GM06990 (cell line): ENCODE measurements around the gene CDH18.
"Not testable (repeated sequence)": the region's sequence is repeated elsewhere in the genome, so short reads cannot be mapped to it uniquely, and the experiment has no call there.

Source experiments
- DNase-seq: peaks from one replicate; pipeline ENCODE4 v3.0.0-alpha.2; 2011; ENCODE audit not compliant: insufficient read length; ENCODE audit errors: extremely low read depth
- H3K27me3 ChIP-seq: replicated peaks from 2 replicates; pipeline ENCODE4 v1.6.0; 2011; ENCODE audit warnings: low read length; ENCODE audit not compliant: control insufficient read depth, insufficient read depth
- H3K36me3 ChIP-seq: 2 replicates; pipeline ENCODE4 v1.5.1; 2011; ENCODE audit warnings: low read length; ENCODE audit not compliant: control insufficient read depth, insufficient read depth
- H3K4me3 ChIP-seq: replicated peaks from 2 replicates; pipeline ENCODE4 v1.5.1; 2011; ENCODE audit warnings: low read depth, mild to moderate bottlenecking, control low read depth, low read length
- CTCF ChIP-seq: IDR thresholded peaks from 2 replicates; pipeline ENCODE4 v1.5.1; 2011; ENCODE audit warnings: low read length, control low read depth, mild to moderate bottlenecking, inconsistent platforms; ENCODE audit not compliant: insufficient read depth, poor library complexity, severe bottlenecking

CDH18 gene

GRCh38 chr5:19837536-19838174 lies 150.3 kb downstream of the CDH18 start:
- Histone ChIP-seq H3K4me3 (no peak overlapping the region), H3K36me3 (no peaks in the 10 kb centered on the region), H3K27me3 (no peaks in the 10 kb centered on the region)
- no peak for DNase-seq
- no peak for TF ChIP-seq CTCF

GRCh38 chr5:19835442-19835841 lies 152.6 kb downstream of the CDH18 start:
- no peak for TF ChIP-seq CTCF
- Histone ChIP-seq H3K36me3 (no peaks in the 10 kb centered on the region), H3K4me3 (no peak overlapping the region), H3K27me3 (no peaks in the 10 kb centered on the region)
- no peak for DNase-seq

GRCh38 chr5:19812720-19813119 lies 175.3 kb downstream of the CDH18 start:
- H3K36me3 ChIP-seq, H3K27me3 ChIP-seq, H3K4me3 ChIP-seq, DNase-seq: not testable (repeated sequence)

- TF ChIP-seq CTCF = no peak
- Histone ChIP-seq H3K27me3 (no peaks in the 10 kb centered on the region), H3K4me3 (no peak overlapping the region), H3K36me3 (no peaks in the 10 kb centered on the region)
- no peak for DNase-seq
Measured at GRCh38 chr5:19806756-19807155, 181.2 kb downstream of the CDH18 start.

GRCh38 chr5:19802686-19803085 lies 185.3 kb downstream of the CDH18 start:
- H3K27me3 ChIP-seq = no peaks in the 10 kb centered on the region
- DNase-seq = no peak
- TF ChIP-seq CTCF = no peak
- H3K36me3 ChIP-seq = no peaks in the 10 kb centered on the region
- H3K4me3 ChIP-seq = no peak overlapping the region

- no peak for DNase-seq
Measured at GRCh38 chr5:19795218-19795617, 192.8 kb downstream of the CDH18 start.

More at GRCh38 chr5:19795218-19795617, 192.8 kb downstream of the CDH18 start:
- H3K27me3 ChIP-seq = no peaks in the 10 kb centered on the region
- no peaks in the 10 kb centered on the region for H3K36me3 ChIP-seq
- no peak for TF ChIP-seq CTCF
- H3K4me3 ChIP-seq = no peak overlapping the region
